Astrocyte (in vitro differentiated cells and primary cell): Measurements from ENCODE around the gene ZNF669.

Experiments
- EZH2 ChIP-seq: IDR thresholded peaks from 2 replicates; pipeline ENCODE4 v1.6.1; 2012; ENCODE audit warnings: mild to moderate bottlenecking, low read length, inconsistent platforms; ENCODE audit not compliant: insufficient read depth
- TF ChIP-seq, protein P1 (sequence below): IDR thresholded peaks from 2 replicates; pipeline ENCODE4 v1.5.1; 2011; ENCODE audit warnings: low read depth, mild to moderate bottlenecking, inconsistent platforms, low read length, moderate library complexity; ENCODE audit not compliant: insufficient read depth

DNA sequence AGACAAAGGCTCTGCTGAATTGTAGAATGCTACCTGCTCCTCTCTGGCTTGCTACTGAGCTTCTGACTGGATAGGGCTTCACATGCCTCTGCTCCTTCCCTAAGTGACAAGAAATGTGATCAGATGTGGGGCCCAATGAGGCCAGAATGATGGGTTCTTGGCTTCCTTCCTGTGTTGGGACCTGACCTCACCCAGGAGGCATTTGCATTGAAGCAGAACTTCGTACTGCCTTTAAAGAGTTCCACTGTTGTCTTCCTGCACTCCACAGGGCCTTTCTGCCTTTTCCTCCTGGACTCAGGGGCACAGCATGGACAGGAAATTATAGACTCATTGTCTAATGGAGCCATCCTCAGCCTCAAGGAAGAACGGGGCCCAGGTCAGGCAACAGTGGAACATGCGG is 39.9 kb downstream of the ZNF669 start:
- TF ChIP-seq, protein P1, sequence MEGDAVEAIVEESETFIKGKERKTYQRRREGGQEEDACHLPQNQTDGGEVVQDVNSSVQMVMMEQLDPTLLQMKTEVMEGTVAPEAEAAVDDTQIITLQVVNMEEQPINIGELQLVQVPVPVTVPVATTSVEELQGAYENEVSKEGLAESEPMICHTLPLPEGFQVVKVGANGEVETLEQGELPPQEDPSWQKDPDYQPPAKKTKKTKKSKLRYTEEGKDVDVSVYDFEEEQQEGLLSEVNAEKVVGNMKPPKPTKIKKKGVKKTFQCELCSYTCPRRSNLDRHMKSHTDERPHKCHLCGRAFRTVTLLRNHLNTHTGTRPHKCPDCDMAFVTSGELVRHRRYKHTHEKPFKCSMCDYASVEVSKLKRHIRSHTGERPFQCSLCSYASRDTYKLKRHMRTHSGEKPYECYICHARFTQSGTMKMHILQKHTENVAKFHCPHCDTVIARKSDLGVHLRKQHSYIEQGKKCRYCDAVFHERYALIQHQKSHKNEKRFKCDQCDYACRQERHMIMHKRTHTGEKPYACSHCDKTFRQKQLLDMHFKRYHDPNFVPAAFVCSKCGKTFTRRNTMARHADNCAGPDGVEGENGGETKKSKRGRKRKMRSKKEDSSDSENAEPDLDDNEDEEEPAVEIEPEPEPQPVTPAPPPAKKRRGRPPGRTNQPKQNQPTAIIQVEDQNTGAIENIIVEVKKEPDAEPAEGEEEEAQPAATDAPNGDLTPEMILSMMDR, result no peak
- TF ChIP-seq EZH2, result no peak
